ENCODE results near the gene LYPD6B. TPM values are rescaled to one million over a fixed set of nuclear protein-coding genes. Genes with fewer than 3 reads are reported as not detected.

LYPD6B gene
- total RNA-seq, 2 experiments from 2014 or later, result not detected

DNA sequence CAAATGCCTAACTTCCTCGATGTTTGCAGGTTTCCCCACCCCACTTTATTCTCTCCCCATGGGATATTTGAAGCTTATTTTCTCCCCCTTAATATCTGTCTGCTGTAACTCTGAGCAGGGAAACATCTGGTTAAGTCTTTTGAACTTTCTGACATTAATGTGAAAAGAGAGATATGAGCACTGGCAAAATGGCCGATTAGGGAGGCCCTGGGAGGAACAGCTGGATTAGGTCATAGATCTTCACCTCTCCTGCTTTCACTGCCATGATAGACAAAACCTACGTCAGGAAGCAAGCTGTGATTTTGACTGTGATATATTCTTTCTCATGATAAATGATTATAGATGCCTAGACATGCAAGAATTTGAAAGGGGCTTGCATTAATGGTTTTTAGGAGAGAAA is 43.6 kb downstream of the LYPD6B start:
- DNase-seq (ENCODE audit: low spot score), result no peak
- CTCF ChIA-PET (ENCODE audit: unreplicated experiment), result no interaction called here
- no peaks in the 10 kb centered on the region for H4K20me1 ChIP-seq (ENCODE audit: insufficient read depth, low read length)
- no peaks in the 10 kb centered on the region for H3K36me3 ChIP-seq (ENCODE audit: insufficient read depth, low read length)
- no peak overlapping the region for H3K4me3 ChIP-seq (ENCODE audit: low read depth, low read length, poor library complexity, severe bottlenecking)
- H3K4me1 ChIP-seq (ENCODE audit: insufficient read depth, low read length, poor library complexity, severe bottlenecking), result no peaks in the 10 kb centered on the region
- BruUV-seq (replicated peaks), result no TSS peak
- H3K27ac ChIP-seq (ENCODE audit: low read depth, low read length, poor library complexity, severe bottlenecking), result no peak overlapping the region
- intact Hi-C loops (cut with micrococcal nuclease; ENCODE audit: unreplicated experiment), result no loop called here
- H3K79me2 ChIP-seq (ENCODE audit: insufficient read depth, low read depth, low read length), result no peaks in the 10 kb centered on the region
- POLR2A ChIA-PET, result interaction anchor here (0.6 kb wide), 1 partner anchor 263 kb away, joined by 3 read pairs; no protein-coding TSS in a partner anchor
- H2AFZ ChIP-seq (ENCODE audit: low read length), result no peak overlapping the region
- H3K9me2 ChIP-seq (ENCODE audit: insufficient read depth, low read length), result no peaks in the 10 kb centered on the region
- TF ChIP-seq, protein P1, sequence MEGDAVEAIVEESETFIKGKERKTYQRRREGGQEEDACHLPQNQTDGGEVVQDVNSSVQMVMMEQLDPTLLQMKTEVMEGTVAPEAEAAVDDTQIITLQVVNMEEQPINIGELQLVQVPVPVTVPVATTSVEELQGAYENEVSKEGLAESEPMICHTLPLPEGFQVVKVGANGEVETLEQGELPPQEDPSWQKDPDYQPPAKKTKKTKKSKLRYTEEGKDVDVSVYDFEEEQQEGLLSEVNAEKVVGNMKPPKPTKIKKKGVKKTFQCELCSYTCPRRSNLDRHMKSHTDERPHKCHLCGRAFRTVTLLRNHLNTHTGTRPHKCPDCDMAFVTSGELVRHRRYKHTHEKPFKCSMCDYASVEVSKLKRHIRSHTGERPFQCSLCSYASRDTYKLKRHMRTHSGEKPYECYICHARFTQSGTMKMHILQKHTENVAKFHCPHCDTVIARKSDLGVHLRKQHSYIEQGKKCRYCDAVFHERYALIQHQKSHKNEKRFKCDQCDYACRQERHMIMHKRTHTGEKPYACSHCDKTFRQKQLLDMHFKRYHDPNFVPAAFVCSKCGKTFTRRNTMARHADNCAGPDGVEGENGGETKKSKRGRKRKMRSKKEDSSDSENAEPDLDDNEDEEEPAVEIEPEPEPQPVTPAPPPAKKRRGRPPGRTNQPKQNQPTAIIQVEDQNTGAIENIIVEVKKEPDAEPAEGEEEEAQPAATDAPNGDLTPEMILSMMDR (conservative IDR thresholded peaks at IDR 0.05; ENCODE audit: low read length), result no peak
- TF ChIP-seq EZH2phosphoT487 (IDR thresholded peaks at IDR 0.05; ENCODE audit: borderline replicate concordance, low read depth, low read length), result no peak
- H3K4me2 ChIP-seq (ENCODE audit: low read length), result no peak overlapping the region
- H3K9me3 ChIP-seq (ENCODE audit: low read length), result no peaks in the 10 kb centered on the region

DNA sequence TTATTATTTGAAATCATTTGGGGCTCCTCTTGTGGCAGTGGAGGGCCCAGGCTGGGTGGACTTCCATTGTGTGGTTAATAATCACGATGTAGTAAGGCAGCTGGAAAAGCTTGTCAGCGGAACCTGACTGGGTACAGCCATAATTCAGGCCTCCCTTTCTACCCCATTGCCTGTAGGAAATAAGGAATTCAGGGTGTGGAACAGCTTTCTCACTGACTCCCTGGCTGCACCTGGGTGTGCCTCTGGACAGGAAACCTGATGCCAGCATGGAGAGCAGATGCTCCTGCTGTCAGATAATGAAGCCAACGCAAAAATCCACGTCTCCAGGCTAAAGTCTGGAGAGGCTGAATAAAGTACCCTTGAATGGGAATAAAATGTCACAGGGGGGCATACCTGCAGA is 44.2 kb downstream of the LYPD6B start:
- H3K79me2 ChIP-seq (ENCODE audit: insufficient read depth, low read depth, low read length), result no peaks in the 10 kb centered on the region
- intact Hi-C loops (cut with micrococcal nuclease; ENCODE audit: unreplicated experiment), result no loop called here
- no peaks in the 10 kb centered on the region for H3K4me1 ChIP-seq (ENCODE audit: insufficient read depth, low read length, poor library complexity, severe bottlenecking)
- ChIA-PET CTCF (ENCODE audit: unreplicated experiment) (no interaction called here), POLR2A (interaction anchor here (1.3 kb wide), 1 partner anchor 163 kb away, joined by 4 read pairs; no protein-coding TSS in a partner anchor)
- H3K4me2 ChIP-seq (ENCODE audit: low read length), result no peak overlapping the region
- no peaks in the 10 kb centered on the region for H3K36me3 ChIP-seq (ENCODE audit: insufficient read depth, low read length)
- no peaks in the 10 kb centered on the region for H3K9me2 ChIP-seq (ENCODE audit: insufficient read depth, low read length)
- H3K27ac ChIP-seq (ENCODE audit: low read depth, low read length, poor library complexity, severe bottlenecking), result no peak overlapping the region
- no peaks in the 10 kb centered on the region for H4K20me1 ChIP-seq (ENCODE audit: insufficient read depth, low read length)
- no TSS peak for BruUV-seq (replicated peaks)
- TF ChIP-seq, protein P1 (conservative IDR thresholded peaks at IDR 0.05; ENCODE audit: low read length), result no peak
- TF ChIP-seq EZH2phosphoT487 (IDR thresholded peaks at IDR 0.05; ENCODE audit: borderline replicate concordance, low read depth, low read length), result no peak
- DNase-seq (ENCODE audit: low spot score), result no peak
- H3K4me3 ChIP-seq (ENCODE audit: low read depth, low read length, poor library complexity, severe bottlenecking), result no peak overlapping the region
- no peak overlapping the region for H2AFZ ChIP-seq (ENCODE audit: low read length)
- no peaks in the 10 kb centered on the region for H3K9me3 ChIP-seq (ENCODE audit: low read length)

DNA sequence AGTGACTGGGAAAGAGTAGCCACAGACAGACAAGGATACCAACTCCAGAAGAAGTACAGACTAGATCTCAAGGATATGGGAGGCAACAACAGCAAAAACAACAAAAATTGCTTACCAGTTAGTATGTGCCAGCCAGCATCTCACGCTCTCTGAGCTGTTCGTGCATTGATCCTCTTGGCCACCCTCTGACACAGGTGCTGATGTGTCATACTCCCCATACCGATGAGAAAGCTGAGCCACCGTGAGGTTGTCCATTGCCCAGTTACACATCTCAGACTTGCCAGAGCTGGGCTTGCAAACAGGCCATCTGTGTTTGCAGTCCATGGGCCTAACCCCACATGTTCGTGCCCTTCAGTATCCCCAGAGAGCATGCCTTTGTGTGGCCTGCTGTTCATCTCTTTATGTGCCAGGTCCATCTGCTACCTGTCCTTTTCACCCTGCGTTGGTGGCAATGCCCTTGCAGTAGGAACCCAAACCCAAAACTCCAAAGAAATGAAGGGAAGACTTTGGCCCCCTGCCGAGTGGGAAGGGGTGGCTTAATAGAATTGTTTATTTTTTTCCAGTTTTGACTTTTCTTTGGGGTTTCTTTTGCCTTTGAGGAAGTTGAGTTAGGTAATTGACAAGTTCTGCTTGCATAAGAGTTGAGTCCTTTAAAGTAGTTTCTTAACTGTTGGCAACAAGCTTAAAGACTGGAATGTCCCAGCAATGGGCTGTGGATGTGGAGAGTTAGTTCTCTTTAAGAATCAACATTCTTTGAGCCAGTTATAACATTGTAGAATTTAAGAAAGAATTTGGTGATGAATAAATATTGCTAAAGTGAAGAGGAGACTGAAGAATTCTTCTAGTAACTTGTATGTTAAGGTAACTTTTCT is 46.7 kb downstream of the LYPD6B start:
- BruUV-seq (replicated peaks), result no TSS peak
- ChIA-PET POLR2A (interaction anchor here (0.6 to 0.9 kb wide), 2 partner anchors 42 to 90 kb away, joined by 3 to 4 read pairs; no protein-coding TSS in a partner anchor), CTCF (ENCODE audit: unreplicated experiment) (no interaction called here)
- intact Hi-C loops (cut with micrococcal nuclease; ENCODE audit: unreplicated experiment), result loop anchor here (5.0 kb wide), 1 partner anchor 68 kb away; no protein-coding TSS in a partner anchor
- Histone ChIP-seq H3K4me2 (ENCODE audit: low read length) (no peak overlapping the region), H3K4me3 (ENCODE audit: low read depth, low read length, poor library complexity, severe bottlenecking) (no peak overlapping the region), H4K20me1 (ENCODE audit: insufficient read depth, low read length) (no peaks in the 10 kb centered on the region), H3K27ac (ENCODE audit: low read depth, low read length, poor library complexity, severe bottlenecking) (no peak overlapping the region), H3K36me3 (ENCODE audit: insufficient read depth, low read length) (no peaks in the 10 kb centered on the region), H3K9me3 (ENCODE audit: low read length) (no peaks in the 10 kb centered on the region), H3K79me2 (ENCODE audit: insufficient read depth, low read depth, low read length) (no peaks in the 10 kb centered on the region), H3K4me1 (ENCODE audit: insufficient read depth, low read length, poor library complexity, severe bottlenecking) (no peaks in the 10 kb centered on the region), H3K9me2 (ENCODE audit: insufficient read depth, low read length) (no peaks in the 10 kb centered on the region), H2AFZ (ENCODE audit: low read length) (no peak overlapping the region)
- no peak for DNase-seq (ENCODE audit: low spot score)
- TF ChIP-seq EZH2phosphoT487 (IDR thresholded peaks at IDR 0.05; ENCODE audit: borderline replicate concordance, low read depth, low read length), result no peak
- TF ChIP-seq, protein P1 (conservative IDR thresholded peaks at IDR 0.05; ENCODE audit: low read length), result no peak
